GM12892 (cell line): ENCODE measurements around the gene PLEKHG1.

Experiments
- POLR2A ChIP-seq: IDR thresholded peaks from 2 replicates; pipeline ENCODE4 v1.6.1; 2011; ENCODE audit warnings: low read depth, low read length, control low read depth
- TAF1 ChIP-seq: IDR thresholded peaks from 2 replicates; pipeline ENCODE4 v1.6.1; 2011; ENCODE audit warnings: low read depth, mild to moderate bottlenecking, control low read depth, low read length, borderline replicate concordance

GRCh38 chr6:150560884-150561219 lies 38.8 kb upstream of the PLEKHG1 start:
- no peak for TF ChIP-seq POLR2A
- TF ChIP-seq TAF1 = no peak
